Central memory CD4-positive, alpha-beta T cell (primary cell): ENCODE results near the gene TTLL13.
"Not testable (repeated sequence)": the region's sequence is repeated elsewhere in the genome, so short reads cannot be mapped to it uniquely, and the experiment has no call there.

ENCODE experiments used
- DNase-seq: peaks from one replicate; pipeline ENCODE4 v3.0.0; 2022

The TTLL13 gene

GRCh38 chr15:90239371-90239770, 10.0 kb upstream of the TTLL13 start:
- DNase-seq: no peak

- DNase-seq: no peak
These were observed 8.5 kb upstream of the TTLL13 start for GRCh38 chr15:90240856-90241255.

GRCh38 chr15:90241343-90242192, 7.8 kb upstream of the TTLL13 start:
- DNase-seq: no peak

DNA sequence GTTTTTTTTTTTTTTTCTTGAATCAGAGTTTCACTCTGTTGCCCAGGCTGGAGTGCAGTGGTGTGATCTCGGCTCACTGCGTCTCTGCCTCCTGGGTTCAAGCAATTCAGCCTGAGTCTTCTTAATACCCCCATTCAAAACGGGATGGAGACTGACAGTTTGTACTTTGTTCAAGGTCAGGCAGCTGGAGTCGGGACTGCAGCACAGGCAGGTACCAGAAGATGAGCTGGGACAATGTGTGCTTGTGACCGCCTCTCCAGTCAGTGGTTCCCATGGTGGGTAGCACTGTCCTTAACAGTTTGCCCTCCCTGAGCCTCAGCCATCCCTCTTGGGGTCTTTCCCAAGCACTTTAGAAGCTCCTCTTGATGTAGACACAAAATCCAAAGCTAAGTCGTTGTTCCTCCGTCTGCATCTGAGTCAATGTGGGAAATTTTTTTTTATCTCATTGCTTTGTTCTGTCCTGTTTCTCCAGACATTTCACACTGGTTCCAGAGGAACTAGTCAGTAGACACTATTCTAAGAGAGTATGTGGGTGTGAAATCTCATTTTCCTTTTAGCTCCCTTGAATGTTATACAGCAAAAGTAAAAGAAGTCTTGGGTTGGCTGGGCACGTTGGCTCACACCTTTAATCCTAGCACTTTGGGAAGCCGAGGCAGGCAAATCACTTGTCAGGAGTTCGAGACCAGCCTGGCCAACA, 5.3 kb upstream of the TTLL13 start:
- DNase-seq: no peak

GRCh38 chr15:90248789-90249202, 560 bp upstream of the TTLL13 start:
- DNase-seq: no peak

GRCh38 chr15:90257776-90258175, 8.4 kb downstream of the TTLL13 start:
- DNase-seq: no peak

GRCh38 chr15:90259524-90259923, 10.2 kb downstream of the TTLL13 start:
- no peak for DNase-seq

DNA sequence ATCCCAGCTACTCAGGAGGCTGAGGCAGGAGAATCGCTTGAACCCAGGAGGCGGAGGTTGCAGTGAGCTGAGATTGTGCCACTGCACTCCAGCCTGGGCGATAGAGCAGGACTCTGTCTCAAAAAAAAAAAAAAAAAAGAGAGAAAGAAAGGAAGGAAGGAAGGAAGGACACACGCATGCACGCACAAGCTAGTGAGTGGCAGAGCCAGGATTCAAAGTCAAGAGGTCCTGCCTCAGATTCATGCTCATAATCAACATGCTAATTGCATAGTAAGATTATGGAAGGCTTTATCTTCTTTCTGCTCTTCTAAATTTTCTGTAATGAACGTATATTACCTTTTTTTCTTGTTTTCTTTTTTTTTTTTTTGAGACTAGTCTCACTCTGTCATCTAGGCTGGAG, 11.4 kb downstream of the TTLL13 start:
- not testable (repeated sequence) for DNase-seq

DNA sequence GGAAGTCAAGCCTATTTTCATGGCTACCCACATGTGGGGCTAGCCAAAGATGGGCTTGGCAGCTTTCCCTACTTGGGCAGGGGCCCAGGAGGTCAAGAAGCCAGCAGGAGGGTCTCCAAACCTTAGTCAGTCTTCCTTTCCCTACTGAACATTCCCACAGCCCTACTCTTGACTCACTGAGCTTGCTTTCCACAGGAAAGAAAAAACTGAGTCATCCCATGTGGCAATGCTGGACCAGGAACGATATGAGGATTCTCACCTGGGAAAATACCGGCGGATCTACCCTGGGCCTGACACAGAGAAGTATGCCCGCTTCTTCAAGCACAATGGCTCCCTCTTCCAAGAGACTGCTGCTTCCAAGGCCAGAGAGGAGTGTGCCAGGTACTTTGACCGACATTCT, 12.5 kb downstream of the TTLL13 start:
- DNase-seq: no peak

GRCh38 chr15:90262426-90262825, 13.1 kb downstream of the TTLL13 start:
- no peak for DNase-seq

GRCh38 chr15:90264671-90265070, 15.3 kb downstream of the TTLL13 start:
- DNase-seq: peak; percentile 21

GRCh38 chr15:90265271-90266060, 16.1 kb downstream of the TTLL13 start, which contains the start of gene NGRN:
Gene NGRN, plus strand, starts transcription at chr15:90265672. Its CDS starts 41 bp downstream, at chr15:90265713.
- DNase-seq: peak; percentile 92

- peak; percentile 62 for DNase-seq
These were observed 16.7 kb downstream of the TTLL13 start for GRCh38 chr15:90266061-90266431.

DNA sequence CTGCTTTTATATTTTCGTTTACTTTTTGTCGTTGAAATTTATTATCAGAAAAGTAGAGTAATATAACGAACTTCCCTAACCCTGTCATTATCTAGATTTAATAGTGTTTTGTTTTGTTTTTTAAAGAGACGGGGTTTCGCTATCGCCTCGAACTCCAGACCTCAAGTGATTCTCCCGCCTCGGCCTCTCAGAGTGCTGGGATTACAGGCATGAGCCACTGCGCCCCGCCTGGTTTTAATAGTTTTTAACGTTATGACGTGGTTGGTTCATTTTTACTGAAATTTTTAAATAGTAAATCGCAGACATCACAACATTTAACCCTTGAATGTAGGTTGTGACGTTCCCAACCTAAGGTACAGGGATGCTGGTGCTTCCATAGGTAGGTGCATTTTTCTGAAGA, 17.1 kb downstream of the TTLL13 start:
- no peak for DNase-seq

DNA sequence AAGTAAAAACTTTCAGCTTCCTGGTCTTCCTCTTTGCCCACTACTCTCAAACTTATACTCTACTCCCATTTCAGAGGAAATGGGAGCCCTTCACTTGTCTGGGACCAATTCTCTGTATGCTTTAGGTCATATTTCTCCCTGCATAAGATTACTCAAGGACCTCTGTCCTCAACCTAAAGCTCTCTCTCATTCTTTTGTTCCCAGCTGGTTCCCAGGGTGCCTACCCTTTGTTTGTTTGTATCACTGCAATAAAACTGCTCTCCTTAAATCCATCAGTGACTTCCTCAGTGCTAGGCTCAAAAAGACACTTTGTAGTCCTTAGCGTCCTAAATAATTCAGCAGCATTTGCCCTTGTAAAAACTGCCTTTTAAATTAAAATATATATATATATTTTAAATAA, 19.1 kb downstream of the TTLL13 start:
- no peak for DNase-seq

DNA sequence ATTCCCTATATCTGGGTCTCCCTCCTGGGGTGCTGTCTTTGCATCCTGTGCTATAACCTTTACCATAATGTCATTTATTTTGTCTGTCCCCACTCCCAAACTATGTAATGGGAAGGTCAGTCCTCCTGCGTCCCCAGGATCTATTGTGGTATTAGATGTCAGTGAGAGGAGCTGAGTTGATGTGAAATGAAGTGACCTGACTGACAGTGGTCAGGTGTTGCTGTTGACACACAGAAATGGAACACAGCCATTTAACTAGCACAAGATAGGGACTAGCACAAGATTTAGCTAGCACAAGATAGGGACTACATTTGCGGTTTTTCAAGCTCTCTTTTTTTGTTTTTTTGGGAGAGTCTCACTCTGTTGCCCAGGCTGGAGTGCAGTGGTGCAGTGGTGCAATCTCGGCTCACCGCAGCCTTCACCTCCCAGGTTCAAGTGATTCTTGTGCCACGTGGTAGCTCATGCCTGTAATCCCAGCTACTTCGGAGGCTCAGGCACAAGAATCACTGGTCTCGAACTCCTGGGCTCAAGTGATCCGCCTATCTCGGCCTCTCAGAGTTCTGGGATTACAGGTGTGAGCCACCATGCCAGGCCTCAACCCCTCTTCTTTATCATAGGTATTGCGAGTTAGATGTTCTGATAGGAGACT, 21.3 kb downstream of the TTLL13 start:
- DNase-seq: no peak

DNA sequence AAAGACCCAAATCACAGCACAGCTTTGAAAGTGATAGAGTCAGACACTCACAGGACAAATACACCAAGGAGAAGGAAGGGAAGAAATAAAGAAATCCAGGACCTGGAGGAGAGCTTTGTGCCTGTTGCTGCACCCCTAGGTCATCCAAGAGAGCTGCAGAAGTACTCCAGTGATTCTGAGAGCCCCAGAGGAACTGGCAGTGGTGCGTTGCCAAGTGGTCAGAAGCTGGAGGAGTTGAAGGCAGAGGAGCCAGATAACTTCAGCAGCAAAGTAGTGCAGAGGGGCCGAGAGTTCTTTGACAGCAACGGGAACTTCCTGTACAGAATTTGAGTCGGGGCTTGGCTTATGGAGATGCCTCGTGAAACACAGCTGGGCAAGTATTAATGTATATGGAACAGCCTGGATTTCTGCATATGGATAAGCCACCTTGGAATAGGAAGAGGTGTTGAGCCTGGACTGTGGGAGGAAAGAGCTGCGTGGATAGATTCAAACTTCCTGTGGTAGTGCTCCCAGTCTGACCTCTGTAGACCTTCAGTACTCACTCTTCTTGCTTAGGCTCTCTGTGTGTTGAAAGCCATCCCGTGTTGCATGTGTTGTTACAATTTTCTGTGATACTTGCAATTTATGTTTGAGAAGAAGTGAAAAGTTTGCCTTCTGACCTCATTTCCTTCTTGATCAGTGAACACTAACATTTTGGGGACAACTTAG, 22.3 kb downstream of the TTLL13 start:
- DNase-seq: no peak

DNA sequence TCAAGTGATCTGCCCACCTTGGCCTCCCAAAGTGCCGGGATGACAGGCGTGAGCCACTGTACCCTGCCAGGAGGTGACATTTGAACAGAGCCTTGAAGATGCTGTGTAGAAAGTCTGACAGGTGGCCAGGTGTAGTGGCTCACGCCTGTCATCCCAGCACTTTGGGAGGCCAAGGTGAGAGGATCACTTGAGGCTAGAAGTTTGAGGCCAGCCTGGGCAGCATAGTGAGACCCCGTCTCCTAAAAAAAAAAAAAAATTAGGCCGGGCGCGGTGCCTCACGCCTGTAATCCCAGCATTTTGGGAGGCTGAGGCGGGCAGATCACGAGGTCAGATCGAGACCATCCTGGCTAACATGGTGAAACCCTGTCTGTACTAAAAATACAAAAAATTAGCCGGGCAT, 29.1 kb downstream of the TTLL13 start:
- DNase-seq: not testable (repeated sequence)

GRCh38 chr15:90280743-90281142, 31.4 kb downstream of the TTLL13 start:
- DNase-seq: not testable (repeated sequence)

- not testable (repeated sequence) for DNase-seq
These were observed 32.3 kb downstream of the TTLL13 start for GRCh38 chr15:90281637-90282036.

DNA sequence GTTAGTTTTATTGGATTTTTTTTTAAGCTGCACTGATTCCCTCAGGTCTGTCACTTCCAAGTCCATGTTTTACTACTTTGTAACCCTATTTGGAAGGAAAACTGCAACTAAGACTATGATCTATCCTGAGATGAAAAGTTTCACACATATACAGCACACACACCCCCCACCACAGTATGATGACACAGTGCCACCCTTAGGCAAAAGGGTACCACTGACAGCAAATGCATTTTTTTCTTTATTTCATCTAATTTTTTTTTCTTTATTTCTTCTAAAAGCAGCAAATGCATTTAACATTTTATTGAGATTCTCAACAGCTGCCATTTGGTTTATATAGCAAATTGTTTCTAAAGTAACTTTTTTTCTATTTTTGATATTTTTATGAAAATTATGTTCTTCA, 37.3 kb downstream of the TTLL13 start:
- DNase-seq: peak; percentile 44

GRCh38 chr15:90287101-90287500, 37.7 kb downstream of the TTLL13 start:
- DNase-seq: no peak
